Left ventricle myocardium inferior (tissue), 1 donor: ENCODE measurements around the gene TNC. TPM values are rescaled to one million over a fixed set of nuclear protein-coding genes. Genes with fewer than 3 reads are reported as not detected.

Source experiments
- DNase-seq: peaks from one replicate; pipeline ENCODE4 v3.0.0-alpha.2; 2020
- H3K27ac ChIP-seq: fragments of 200-600 bp; replicated peaks from 2 replicates; pipeline ENCODE4 v1.8.0; 2021
- H3K27me3 ChIP-seq: fragments of 200-600 bp; 2 replicates; pipeline ENCODE4 v1.8.0; 2021; ENCODE audit warnings: low read depth
- H3K36me3 ChIP-seq: fragments of 200-600 bp; 2 replicates; pipeline ENCODE4 v1.8.0; 2021
- H3K4me1 ChIP-seq: fragments of 200-600 bp; 2 replicates; pipeline ENCODE4 v1.8.0; 2021
- H3K4me3 ChIP-seq: fragments of 200-600 bp; 2 replicates; pipeline ENCODE4 v1.8.0; 2021; ENCODE audit warnings: mild to moderate bottlenecking, moderate library complexity
- H3K9me3 ChIP-seq: fragments of 200-600 bp; replicated peaks from 2 replicates; pipeline ENCODE4 v1.8.0; 2021
- CTCF ChIP-seq: fragments of 200-600 bp; IDR thresholded peaks from 2 replicates; pipeline ENCODE4 v1.8.0; 2021; ENCODE audit warnings: antibody characterized with exemption, mild to moderate bottlenecking, borderline replicate concordance
- intact Hi-C: fragments of 100-400 bp; cut with micrococcal nuclease; formaldehyde crosslinking; loops from one replicate; pipeline ENCODE4 v1.11.0; 2022
- total RNA-seq: library from RNA; stranded (reverse); fragmentation: NEBNext Ultra II Directional; extraction: Animal tissue kit (Norgen Biotek cat#: 25700); gene quantifications from one replicate; pipeline ENCODE4 v1.2.1, GENCODE V29; 2021
- donor health status: DM: no; HTN: yes; CAD: no; lungs with severe emphysema.

TNC gene
- total RNA-seq, 1 donor from 2014 or later, result 3.4 TPM

GRCh38 chr9:115006660-115007059 is 111.3 kb downstream of the TNC start:
- Histone ChIP-seq H3K27ac (no peak overlapping the region), H3K4me3 (no peak overlapping the region), H3K9me3 (peaks cover 7% of the 10 kb centered on the region), H3K36me3 (no peaks in the 10 kb centered on the region), H3K4me1 (no peaks in the 10 kb centered on the region), H3K27me3 (peaks cover 99% of the 10 kb centered on the region)
- DNase-seq, result no peak
- no peak for TF ChIP-seq CTCF
- intact Hi-C loops, result no loop called here

DNA sequence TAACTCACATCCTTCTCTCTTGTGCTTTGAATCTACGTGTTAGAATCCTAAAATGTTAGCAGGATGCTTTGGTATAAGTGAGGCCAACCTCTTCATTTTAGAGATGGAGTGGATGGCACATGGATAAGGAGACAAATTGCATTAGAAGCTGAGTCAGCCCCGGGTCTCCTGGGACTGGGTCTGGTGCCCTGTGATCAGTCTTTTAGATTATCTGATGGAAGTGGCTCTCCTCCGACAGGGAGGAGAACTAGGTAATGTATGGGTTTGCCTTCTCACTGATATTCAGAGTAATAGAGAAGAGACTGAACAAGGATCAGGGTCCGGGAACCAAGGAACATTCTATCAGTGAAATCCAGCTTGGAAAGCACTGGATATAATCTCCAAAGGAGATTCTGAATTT is 112.6 kb downstream of the TNC start:
- no peak overlapping the region for H3K4me3 ChIP-seq
- H3K27me3 ChIP-seq, result peaks cover 99% of the 10 kb centered on the region
- TF ChIP-seq CTCF, result no peak
- no peaks in the 10 kb centered on the region for H3K36me3 ChIP-seq
- H3K9me3 ChIP-seq, result peaks cover 7% of the 10 kb centered on the region
- no peak for DNase-seq
- intact Hi-C loops, result no loop called here
- H3K27ac ChIP-seq, result no peak overlapping the region
- H3K4me1 ChIP-seq, result no peaks in the 10 kb centered on the region

DNA sequence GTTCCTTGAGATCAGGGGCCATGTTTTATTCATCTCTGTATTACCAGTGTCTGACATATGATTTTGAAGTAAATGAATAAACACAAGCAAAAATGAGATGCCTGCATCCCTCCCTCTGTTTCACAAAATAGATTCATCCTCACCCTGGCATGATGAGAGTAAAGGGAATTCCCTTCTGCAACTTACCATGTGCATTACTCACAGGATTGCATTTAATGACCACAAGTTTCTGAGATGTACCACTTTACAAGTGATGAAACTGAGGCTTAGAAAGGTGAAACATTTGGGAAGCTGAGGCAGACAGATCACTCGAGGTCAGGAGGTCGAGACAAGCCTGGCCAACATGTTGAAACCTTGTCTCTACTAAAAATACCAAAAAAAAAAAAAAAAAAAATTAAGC is 113.4 kb downstream of the TNC start:
- intact Hi-C loops, result no loop called here
- no peak for TF ChIP-seq CTCF
- Histone ChIP-seq H3K27me3 (peaks cover 99% of the 10 kb centered on the region), H3K4me3 (no peak overlapping the region), H3K36me3 (no peaks in the 10 kb centered on the region), H3K9me3 (peaks cover 7% of the 10 kb centered on the region), H3K4me1 (no peaks in the 10 kb centered on the region), H3K27ac (no peak overlapping the region)
- no peak for DNase-seq

DNA sequence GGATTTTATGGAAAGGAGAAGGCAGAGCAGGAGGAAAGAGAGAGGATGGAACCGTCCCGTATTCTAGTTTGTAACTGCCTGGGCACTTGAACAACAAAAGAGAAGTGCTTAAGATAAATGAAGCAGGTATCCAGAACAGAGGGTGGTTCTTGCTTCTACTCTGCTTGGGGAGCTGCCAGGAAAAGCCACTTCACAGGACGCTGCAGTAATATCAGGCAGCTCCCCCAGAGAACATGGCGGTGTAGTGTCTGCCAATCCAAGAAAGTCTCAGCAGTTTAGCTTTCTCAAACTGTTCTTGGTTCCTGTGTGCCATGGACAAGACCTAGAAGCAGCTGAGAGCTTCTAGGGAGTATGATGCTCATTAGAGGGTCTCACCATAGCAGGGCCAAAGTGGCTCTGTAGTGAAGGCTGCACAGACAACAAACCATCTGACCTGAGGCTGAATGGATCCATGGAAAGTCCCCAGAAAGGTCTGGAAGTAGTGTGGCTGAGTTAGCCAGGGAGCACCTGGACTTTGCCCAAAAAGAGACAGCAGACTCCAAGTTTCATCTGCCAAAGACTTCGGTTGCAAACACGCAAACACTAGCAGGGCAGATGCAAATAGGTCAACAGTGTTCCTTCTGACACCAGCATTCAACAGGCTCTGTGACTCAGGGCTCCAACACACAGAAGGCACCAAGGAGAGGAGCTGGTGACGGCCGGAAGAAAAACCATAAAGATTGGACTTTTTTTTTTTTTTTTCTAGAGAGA is 115.4 kb downstream of the TNC start:
- DNase-seq, result no peak
- no peak overlapping the region for H3K27ac ChIP-seq
- H3K36me3 ChIP-seq, result no peaks in the 10 kb centered on the region
- intact Hi-C loops, result no loop called here
- H3K27me3 ChIP-seq, result peaks cover 98% of the 10 kb centered on the region
- H3K9me3 ChIP-seq, result peaks cover 7% of the 10 kb centered on the region
- no peaks in the 10 kb centered on the region for H3K4me1 ChIP-seq
- no peak overlapping the region for H3K4me3 ChIP-seq
- TF ChIP-seq CTCF, result no peak

DNA sequence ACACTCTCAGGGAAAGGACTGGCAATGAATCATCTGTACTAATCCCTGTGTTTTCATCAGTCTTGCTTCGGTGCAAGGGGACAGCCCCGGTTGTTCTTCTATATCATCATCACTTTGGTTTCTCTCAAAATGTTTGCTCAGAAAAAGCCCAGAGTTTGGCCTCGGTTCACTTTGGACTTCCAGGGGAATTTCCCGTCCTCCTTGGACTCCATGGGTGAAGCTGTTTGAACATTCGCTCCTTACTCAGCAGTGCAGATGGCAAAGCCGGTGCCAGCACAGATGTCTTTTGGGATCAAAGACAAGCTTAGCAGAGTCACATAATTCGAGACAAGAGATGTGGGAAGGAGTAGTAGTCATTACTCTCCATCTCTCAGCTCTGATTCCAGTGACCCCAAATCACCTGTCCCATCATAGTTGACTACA is 117.7 kb downstream of the TNC start:
- intact Hi-C loops, result no loop called here
- Histone ChIP-seq H3K27ac (no peak overlapping the region), H3K4me3 (no peak overlapping the region), H3K36me3 (no peaks in the 10 kb centered on the region), H3K27me3 (peaks cover 84% of the 10 kb centered on the region), H3K9me3 (no peaks in the 10 kb centered on the region), H3K4me1 (peaks cover 9% of the 10 kb centered on the region)
- TF ChIP-seq CTCF, result no peak
- DNase-seq, result no peak
